Activated CD4-positive, alpha-beta memory T cell treated with anti-CD3 and anti-CD28 coated beads for 36 hours (primary cell): ENCODE data around the gene PLET1. TPM values are rescaled to one million over a fixed set of nuclear protein-coding genes. Genes with fewer than 3 reads are reported as not detected.

Source experiments
- CTCF ChIA-PET: fragments of 350-600 bp; sonication (Branson Sonifier 250); formaldehyde crosslinking; loops from one replicate; lab custom pipeline; 2021; ENCODE audit warnings: antibody characterized with exemption, inconsistent platforms; lab: Charles Lee
- POLR2A ChIA-PET: fragments of 350-600 bp; sonication (Branson Sonifier 250); formaldehyde crosslinking; loops from one replicate; lab custom pipeline; 2021; ENCODE audit warnings: antibody characterized with exemption; lab: Charles Lee
- DNase-seq: peaks from one replicate; pipeline ENCODE4 v3.0.0-alpha.2; 2020
- H3K27ac Mint-ChIP-seq: one replicate; pipeline ENCODE4 v1.8.0; 2021; ENCODE audit warnings: mixed read lengths
- H3K27me3 Mint-ChIP-seq: one replicate; pipeline ENCODE4 v1.8.0; 2021; ENCODE audit warnings: mixed read lengths
- H3K36me3 Mint-ChIP-seq: one replicate; pipeline ENCODE4 v1.8.0; 2021; ENCODE audit warnings: mixed read lengths
- H3K4me1 Mint-ChIP-seq: one replicate; pipeline ENCODE4 v1.8.0; 2021; ENCODE audit warnings: low read depth, mixed read lengths
- H3K4me3 Mint-ChIP-seq: one replicate; pipeline ENCODE4 v1.8.0; 2021; ENCODE audit warnings: mild to moderate bottlenecking, mixed read lengths
- H3K9me3 Mint-ChIP-seq: one replicate; pipeline ENCODE4 v1.8.0; 2021; ENCODE audit warnings: mixed read lengths
- intact Hi-C: fragments of 100-400 bp; cut with micrococcal nuclease; formaldehyde crosslinking; loops from one replicate; pipeline ENCODE4 v1.15.1; 2023
- total RNA-seq, 2 experiments: library from RNA; stranded (reverse); gene quantifications; one replicate each; pipeline ENCODE4 v1.2.3, GENCODE V29; 2021

PLET1 gene
- total RNA-seq, 2 experiments from 2014 or later = not detected

- H3K27ac Mint-ChIP-seq = no peak overlapping the region
Observed at GRCh38 chr11:112235750-112236390, 24.8 kb downstream of the PLET1 start.

GRCh38 chr11:112231952-112232351, 28.7 kb downstream of the PLET1 start:
- Mint-ChIP-seq H3K27me3 (no peaks in the 10 kb centered on the region), H3K36me3 (peaks cover 34% of the 10 kb centered on the region), H3K9me3 (no peaks in the 10 kb centered on the region), H3K27ac (no peak overlapping the region), H3K4me3 (no peak overlapping the region), H3K4me1 (peaks cover 17% of the 10 kb centered on the region)
- ChIA-PET POLR2A (no interaction called here), CTCF (interaction anchor here (3.2 kb wide), 1 partner anchor 48 kb away, joined by 22 read pairs; no protein-coding TSS in a partner anchor)
- intact Hi-C loops = no loop called here
- no peak for DNase-seq

More at GRCh38 chr11:112235750-112236390, 24.8 kb downstream of the PLET1 start:
- peaks cover 42% of the 10 kb centered on the region for H3K36me3 Mint-ChIP-seq
- no peaks in the 10 kb centered on the region for H3K9me3 Mint-ChIP-seq
- CTCF ChIA-PET = no interaction called here
- H3K4me1 Mint-ChIP-seq = no peaks in the 10 kb centered on the region
- H3K27me3 Mint-ChIP-seq = no peaks in the 10 kb centered on the region
- no peak overlapping the region for H3K4me3 Mint-ChIP-seq
- intact Hi-C loops = no loop called here
- POLR2A ChIA-PET = no interaction called here
- no peak for DNase-seq

GRCh38 chr11:112229746-112230433, 30.8 kb downstream of the PLET1 start:
- CTCF ChIA-PET = interaction anchor here (1.3 to 1.6 kb wide), 2 partner anchors 10 to 50 kb away, joined by 7 to 11 read pairs; no protein-coding TSS in a partner anchor
- intact Hi-C loops = loop anchor here (5.0 to 10.0 kb wide), 3 partner anchors 293 to 1055 kb away; partner anchors contain the start of genes ALG9 and DIXDC1
- Mint-ChIP-seq H3K27me3 (no peaks in the 10 kb centered on the region), H3K27ac (no peak overlapping the region), H3K4me3 (no peak overlapping the region), H3K4me1 (peaks cover 21% of the 10 kb centered on the region), H3K36me3 (peaks cover 25% of the 10 kb centered on the region), H3K9me3 (no peaks in the 10 kb centered on the region)
- POLR2A ChIA-PET = no interaction called here
- no peak for DNase-seq

GRCh38 chr11:112229159-112229558, 31.5 kb downstream of the PLET1 start:
- Mint-ChIP-seq H3K9me3 (no peaks in the 10 kb centered on the region), H3K4me3 (no peak overlapping the region), H3K27me3 (no peaks in the 10 kb centered on the region), H3K4me1 (peaks cover 21% of the 10 kb centered on the region), H3K36me3 (peaks cover 24% of the 10 kb centered on the region), H3K27ac (no peak overlapping the region)
- POLR2A ChIA-PET = no interaction called here
- no peak for DNase-seq
- intact Hi-C loops = loop anchor here (5.0 to 10.0 kb wide), 3 partner anchors 292 to 1056 kb away; partner anchors contain the start of genes ALG9 and DIXDC1
- CTCF ChIA-PET = interaction anchor here (1.3 to 1.6 kb wide), 2 partner anchors 10 to 51 kb away, joined by 7 to 11 read pairs; no protein-coding TSS in a partner anchor

- POLR2A ChIA-PET = no interaction called here
- intact Hi-C loops = loop anchor here (5.0 to 10.0 kb wide), 3 partner anchors 291 to 1056 kb away; partner anchors contain the start of genes ALG9 and DIXDC1
- Mint-ChIP-seq H3K36me3 (peaks cover 24% of the 10 kb centered on the region), H3K9me3 (no peaks in the 10 kb centered on the region), H3K27me3 (no peaks in the 10 kb centered on the region), H3K4me3 (no peak overlapping the region), H3K4me1 (peaks cover 21% of the 10 kb centered on the region), H3K27ac (no peak overlapping the region)
- DNase-seq = no peak
- CTCF ChIA-PET = interaction anchor here (0.5 to 1.6 kb wide), 2 partner anchors 9 to 452 kb away, joined by 3 to 7 read pairs; no protein-coding TSS in a partner anchor
Observed at GRCh38 chr11:112228706-112229105, 32.0 kb downstream of the PLET1 start.

- Mint-ChIP-seq H3K9me3 (no peaks in the 10 kb centered on the region), H3K4me1 (peaks cover 21% of the 10 kb centered on the region), H3K4me3 (peak overlapping the region; percentile 86), H3K27me3 (no peaks in the 10 kb centered on the region), H3K36me3 (peaks cover 20% of the 10 kb centered on the region), H3K27ac (peak overlapping the region; percentile 92)
- ChIA-PET POLR2A (interaction anchor here (0.6 to 0.9 kb wide), 2 partner anchors 33 to 53 kb away, joined by 3 read pairs; partner anchors contain the start of gene PLET1), CTCF (interaction anchor here (1.0 to 3.2 kb wide), 2 partner anchors 53 to 328 kb away, joined by 3 to 26 read pairs; no protein-coding TSS in a partner anchor)
- intact Hi-C loops = loop anchor here (2.0 to 10.0 kb wide), 4 partner anchors 53 to 1057 kb away; partner anchors contain the start of genes ALG9 and DIXDC1
- DNase-seq = peak; percentile 12
Observed at GRCh38 chr11:112227471-112227870, 33.2 kb downstream of the PLET1 start.

- ChIA-PET POLR2A (interaction anchor here (0.6 to 1.0 kb wide), 2 partner anchors 34 to 124 kb away, joined by 3 read pairs; partner anchors contain the start of gene PLET1), CTCF (interaction anchor here (1.0 to 3.2 kb wide), 2 partner anchors 54 to 329 kb away, joined by 3 to 26 read pairs; no protein-coding TSS in a partner anchor)
- intact Hi-C loops = loop anchor here (1.0 to 10.0 kb wide), 5 partner anchors 54 to 1087 kb away; partner anchors contain the start of genes ALG9, DIXDC1 and TTC12
- Mint-ChIP-seq H3K27me3 (no peaks in the 10 kb centered on the region), H3K27ac (peak overlapping the region; percentile 92), H3K36me3 (peaks cover 20% of the 10 kb centered on the region), H3K9me3 (no peaks in the 10 kb centered on the region), H3K4me1 (peaks cover 21% of the 10 kb centered on the region), H3K4me3 (peak overlapping the region; percentile 86)
- no peak for DNase-seq
Observed at GRCh38 chr11:112226831-112227401, 33.7 kb downstream of the PLET1 start.

GRCh38 chr11:112226062-112226830, 34.4 kb downstream of the PLET1 start, which contains the start of gene PTS:
Gene PTS, plus strand, starts transcription at chr11:112226428. Its CDS starts 16 bp downstream, at chr11:112226444.
- Mint-ChIP-seq H3K36me3 (peaks cover 20% of the 10 kb centered on the region), H3K27ac (peak within 1 kb of the TSS; percentile 92), H3K9me3 (no peaks in the 10 kb centered on the region), H3K4me1 (peaks cover 21% of the 10 kb centered on the region), H3K27me3 (no peaks in the 10 kb centered on the region), H3K4me3 (peak within 1 kb of the TSS; percentile 86)
- intact Hi-C loops = loop anchor here (1.0 to 10.0 kb wide), 5 partner anchors 55 to 1088 kb away; partner anchors contain the start of genes ALG9, DIXDC1 and TTC12
- POLR2A ChIA-PET = interaction anchor here (1.0 kb wide), 1 partner anchor 123 kb away, joined by 3 read pairs; no protein-coding TSS in a partner anchor
- DNase-seq = peak; percentile 90
- CTCF ChIA-PET = interaction anchor here (3.2 kb wide), 1 partner anchor 54 kb away, joined by 26 read pairs; no protein-coding TSS in a partner anchor

GRCh38 chr11:112225753-112226061, 35.0 kb downstream of the PLET1 start:
- H3K4me3 Mint-ChIP-seq = peak overlapping the region; percentile 86
- H3K4me1 Mint-ChIP-seq = peaks cover 21% of the 10 kb centered on the region
- H3K27ac Mint-ChIP-seq = peak overlapping the region; percentile 92
- intact Hi-C loops = loop anchor here (1.0 to 10.0 kb wide), 5 partner anchors 55 to 1089 kb away; partner anchors contain the start of genes ALG9, DIXDC1 and TTC12
- H3K36me3 Mint-ChIP-seq = peaks cover 18% of the 10 kb centered on the region
- no peak for DNase-seq
- no peaks in the 10 kb centered on the region for H3K9me3 Mint-ChIP-seq
- CTCF ChIA-PET = interaction anchor here (3.2 kb wide), 1 partner anchor 55 kb away, joined by 26 read pairs; no protein-coding TSS in a partner anchor
- POLR2A ChIA-PET = no interaction called here
- no peaks in the 10 kb centered on the region for H3K27me3 Mint-ChIP-seq

GRCh38 chr11:112223754-112224532, 36.7 kb downstream of the PLET1 start:
- peaks cover 21% of the 10 kb centered on the region for H3K4me1 Mint-ChIP-seq
- CTCF ChIA-PET = interaction anchor here (1.4 to 11.9 kb wide), 2 partner anchors 52 to 57 kb away, joined by 7 to 238 read pairs; no protein-coding TSS in a partner anchor
- H3K36me3 Mint-ChIP-seq = peaks cover 6% of the 10 kb centered on the region
- intact Hi-C loops = loop anchor here (10.0 kb wide), 1 partner anchor 1061 kb away; no protein-coding TSS in a partner anchor
- no peaks in the 10 kb centered on the region for H3K9me3 Mint-ChIP-seq
- H3K4me3 Mint-ChIP-seq = no peak overlapping the region
- no peaks in the 10 kb centered on the region for H3K27me3 Mint-ChIP-seq
- no peak overlapping the region for H3K27ac Mint-ChIP-seq
- DNase-seq = no peak
- POLR2A ChIA-PET = no interaction called here
